DOHH2 (cell line): ENCODE measurements around the gene SRCAP.

Experiments
- H3F3A ChIP-seq: fragments of 200-600 bp; sonication (generic), shearing (Covaris generic); 2 replicates; pipeline ENCODE4 v1.6.0; 2016; ENCODE audit warnings: antibody characterized with exemption, mild to moderate bottlenecking; ENCODE audit not compliant: control insufficient read depth, insufficient read depth
- H3K27ac ChIP-seq: fragments of 200-600 bp; sonication (generic); 2 replicates; pipeline ENCODE4 v1.5.1; 2014; ENCODE audit warnings: low read depth, mild to moderate bottlenecking, low read length, moderate library complexity
- H3K27me3 ChIP-seq: fragments of 200-600 bp; sonication (generic); 2 replicates; pipeline ENCODE4 v1.6.1; 2014; ENCODE audit warnings: mild to moderate bottlenecking, low read length, mixed read lengths; ENCODE audit not compliant: control insufficient read depth
- H3K36me3 ChIP-seq: fragments of 200-600 bp; sonication (generic); 2 replicates; pipeline ENCODE4 v1.6.1; 2014; ENCODE audit warnings: mild to moderate bottlenecking, low read length, moderate library complexity, mixed read lengths; ENCODE audit not compliant: control insufficient read depth
- H3K4me1 ChIP-seq: fragments of 200-600 bp; sonication (generic); 2 replicates; pipeline ENCODE4 v1.6.1; 2014; ENCODE audit warnings: mild to moderate bottlenecking, low read length, mixed read lengths; ENCODE audit not compliant: control insufficient read depth
- H3K4me2 ChIP-seq: fragments of 200-600 bp; sonication (generic); 2 replicates; pipeline ENCODE4 v1.6.0; 2014; ENCODE audit warnings: mild to moderate bottlenecking, low read length, moderate library complexity
- H3K4me3 ChIP-seq: fragments of 200-600 bp; sonication (generic); 2 replicates; pipeline ENCODE4 v1.5.1; 2014; ENCODE audit warnings: mild to moderate bottlenecking, low read length, mixed read lengths
- H3K79me2 ChIP-seq: fragments of 200-600 bp; sonication (generic); 2 replicates; pipeline ENCODE4 v1.6.1; 2014; ENCODE audit warnings: mild to moderate bottlenecking, low read length, mixed read lengths; ENCODE audit not compliant: control insufficient read depth
- H3K9me2 ChIP-seq: fragments of 200-600 bp; sonication (generic); replicated peaks from 2 replicates; pipeline ENCODE4 v1.6.1; 2014; ENCODE audit warnings: mild to moderate bottlenecking, low read length, mixed read lengths; ENCODE audit not compliant: control insufficient read depth
- H3K9me3 ChIP-seq: fragments of 200-600 bp; sonication (generic); 2 replicates; pipeline ENCODE4 v1.6.1; 2014; ENCODE audit warnings: antibody characterized with exemption, low read length, mixed read lengths; ENCODE audit not compliant: control insufficient read depth, insufficient read depth
- H4K20me1 ChIP-seq: fragments of 200-600 bp; sonication (generic); 2 replicates; pipeline ENCODE4 v1.6.0; 2014; ENCODE audit warnings: low read depth, mild to moderate bottlenecking, antibody characterized with exemption, low read length, moderate library complexity; ENCODE audit not compliant: control insufficient read depth, insufficient read depth
- EZH2phosphoT487 ChIP-seq: fragments of 200-600 bp; sonication (generic); IDR thresholded peaks from 2 replicates; pipeline ENCODE4 v1.6.1; 2017; ENCODE audit warnings: borderline replicate concordance, mild to moderate bottlenecking, antibody characterized with exemption, low read length, moderate library complexity, mixed read lengths
- TF ChIP-seq, protein P1 (sequence below): fragments of 200-600 bp; sonication (generic); IDR thresholded peaks from one replicate; pipeline ENCODE4 v1.5.1; 2014; ENCODE audit warnings: antibody characterized with exemption, mild to moderate bottlenecking, low read depth, low read length; ENCODE audit not compliant: poor library complexity, severe bottlenecking

The SRCAP gene

DNA sequence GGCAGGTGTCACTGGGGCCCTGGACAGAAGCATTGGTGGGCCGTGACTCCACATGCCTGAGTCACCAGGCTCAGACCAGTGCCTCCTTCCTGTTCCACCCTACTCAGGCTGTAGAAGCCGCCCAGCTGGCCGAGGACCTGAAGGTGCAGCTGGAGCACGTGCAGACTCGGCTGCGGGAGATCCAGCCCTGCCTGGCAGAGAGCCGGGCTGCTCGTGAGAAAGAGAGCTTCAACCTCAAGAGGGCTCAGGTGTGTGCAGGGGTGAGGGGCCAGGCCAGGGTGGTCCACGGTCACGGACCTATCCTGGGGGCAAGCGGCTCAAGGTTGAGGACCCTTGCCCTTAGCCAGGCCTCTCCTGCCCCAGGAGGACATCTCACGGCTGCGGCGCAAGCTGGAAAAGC lies 72.8 kb downstream of the SRCAP start:
- Histone ChIP-seq H3K27me3 (no peaks in the 10 kb centered on the region), H3K9me3 (no peaks in the 10 kb centered on the region), H3K27ac (no peak overlapping the region), H3K9me2 (no peaks in the 10 kb centered on the region), H3F3A (peaks cover 7% of the 10 kb centered on the region; the same call in 1 of the 2 replicates), H4K20me1 (no peaks in the 10 kb centered on the region), H3K4me2 (no peak overlapping the region), H3K36me3 (peaks cover 77% of the 10 kb centered on the region), H3K79me2 (peaks cover 8% of the 10 kb centered on the region), H3K4me3 (no peak overlapping the region), H3K4me1 (peaks cover 13% of the 10 kb centered on the region)
- no peak for TF ChIP-seq EZH2phosphoT487
- TF ChIP-seq, protein P1, sequence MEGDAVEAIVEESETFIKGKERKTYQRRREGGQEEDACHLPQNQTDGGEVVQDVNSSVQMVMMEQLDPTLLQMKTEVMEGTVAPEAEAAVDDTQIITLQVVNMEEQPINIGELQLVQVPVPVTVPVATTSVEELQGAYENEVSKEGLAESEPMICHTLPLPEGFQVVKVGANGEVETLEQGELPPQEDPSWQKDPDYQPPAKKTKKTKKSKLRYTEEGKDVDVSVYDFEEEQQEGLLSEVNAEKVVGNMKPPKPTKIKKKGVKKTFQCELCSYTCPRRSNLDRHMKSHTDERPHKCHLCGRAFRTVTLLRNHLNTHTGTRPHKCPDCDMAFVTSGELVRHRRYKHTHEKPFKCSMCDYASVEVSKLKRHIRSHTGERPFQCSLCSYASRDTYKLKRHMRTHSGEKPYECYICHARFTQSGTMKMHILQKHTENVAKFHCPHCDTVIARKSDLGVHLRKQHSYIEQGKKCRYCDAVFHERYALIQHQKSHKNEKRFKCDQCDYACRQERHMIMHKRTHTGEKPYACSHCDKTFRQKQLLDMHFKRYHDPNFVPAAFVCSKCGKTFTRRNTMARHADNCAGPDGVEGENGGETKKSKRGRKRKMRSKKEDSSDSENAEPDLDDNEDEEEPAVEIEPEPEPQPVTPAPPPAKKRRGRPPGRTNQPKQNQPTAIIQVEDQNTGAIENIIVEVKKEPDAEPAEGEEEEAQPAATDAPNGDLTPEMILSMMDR = no peak

DNA sequence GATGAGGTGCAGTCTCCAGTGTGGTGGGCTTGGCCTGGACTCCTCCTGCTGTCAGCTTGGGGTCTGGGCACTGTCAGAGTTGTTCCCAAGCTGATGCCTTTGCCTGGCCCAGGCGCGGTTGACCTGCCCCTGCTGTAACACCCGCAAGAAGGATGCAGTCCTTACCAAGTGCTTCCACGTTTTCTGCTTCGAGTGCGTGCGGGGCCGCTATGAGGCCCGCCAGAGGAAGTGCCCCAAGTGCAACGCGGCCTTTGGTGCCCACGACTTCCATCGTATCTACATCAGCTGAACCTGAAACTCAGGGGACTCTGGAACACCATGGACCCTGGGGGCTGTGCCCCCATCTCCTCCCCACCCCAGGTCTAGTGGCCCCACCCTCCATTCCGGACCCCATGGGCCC lies 74.9 kb downstream of the SRCAP start:
- Histone ChIP-seq H3K36me3 (peaks cover 62% of the 10 kb centered on the region), H3K9me3 (no peaks in the 10 kb centered on the region), H3K9me2 (no peaks in the 10 kb centered on the region), H3K79me2 (peaks cover 12% of the 10 kb centered on the region), H4K20me1 (no peaks in the 10 kb centered on the region), H3K4me1 (peaks cover 19% of the 10 kb centered on the region), H3K27ac (no peak overlapping the region), H3K4me2 (no peak overlapping the region), H3F3A (peaks cover 7% of the 10 kb centered on the region; the same call in 1 of the 2 replicates), H3K27me3 (no peaks in the 10 kb centered on the region), H3K4me3 (no peak overlapping the region)
- TF ChIP-seq, protein P1 = no peak
- no peak for TF ChIP-seq EZH2phosphoT487

DNA sequence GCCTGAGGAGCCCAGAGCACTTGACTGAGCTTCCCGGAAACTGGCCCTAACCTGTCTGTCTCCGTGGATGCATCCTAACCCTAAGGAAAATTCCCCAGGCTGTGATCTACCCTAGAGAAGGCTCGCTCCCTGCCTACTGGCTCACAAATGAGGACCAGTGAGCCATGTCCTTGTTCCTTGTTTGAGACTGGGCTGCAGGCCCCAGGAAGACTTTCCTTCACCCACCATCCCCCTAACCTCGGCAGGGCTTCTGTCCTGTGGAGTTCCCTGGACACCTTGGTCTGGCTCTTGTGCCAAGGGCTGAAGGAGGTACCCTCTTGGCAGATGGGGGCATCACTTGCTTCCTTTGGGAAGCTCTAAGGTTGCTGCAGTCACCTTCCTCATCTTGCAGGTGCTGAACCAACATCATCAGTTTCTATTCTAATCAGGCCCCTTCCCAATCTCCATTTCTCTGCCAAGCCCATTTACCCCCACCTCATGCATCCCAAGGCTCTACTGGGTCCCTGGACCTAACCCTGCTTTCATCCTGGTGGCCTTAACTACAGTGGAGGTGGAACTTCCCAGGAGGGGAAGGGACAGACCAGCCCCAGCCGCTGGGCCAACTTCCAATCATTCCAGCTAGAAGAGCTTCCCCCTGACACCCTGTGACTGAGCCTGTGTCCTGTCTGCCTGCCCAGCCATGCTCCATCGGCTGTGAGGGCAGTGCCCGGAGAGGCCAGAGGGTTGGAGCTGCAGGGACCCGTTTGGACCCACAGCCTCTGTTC lies 75.6 kb downstream of the SRCAP start:
- TF ChIP-seq, protein P1 = no peak
- TF ChIP-seq EZH2phosphoT487 = no peak

More for the DNA sequence above, 75.6 kb downstream of the SRCAP start:
- H3K4me1 ChIP-seq = peaks cover 19% of the 10 kb centered on the region
- peaks cover 12% of the 10 kb centered on the region for H3K79me2 ChIP-seq
- H3K4me2 ChIP-seq = peak overlapping the region; percentile 80
- H3K9me3 ChIP-seq = no peaks in the 10 kb centered on the region
- peaks cover 7% of the 10 kb centered on the region; the same call in 1 of the 2 replicates for H3F3A ChIP-seq
- no peaks in the 10 kb centered on the region for H4K20me1 ChIP-seq
- no peaks in the 10 kb centered on the region for H3K27me3 ChIP-seq
- H3K9me2 ChIP-seq = no peaks in the 10 kb centered on the region
- no peak overlapping the region for H3K27ac ChIP-seq
- peak overlapping the region; percentile 83 for H3K4me3 ChIP-seq
- peaks cover 55% of the 10 kb centered on the region for H3K36me3 ChIP-seq
